Umbilical cord (tissue), 2 donors: ENCODE results near the gene CDK18. TPM values are rescaled to one million over a fixed set of nuclear protein-coding genes. Genes with fewer than 3 reads are reported as not detected.

Experiments
- DNase-seq: peaks from one replicate; pipeline ENCODE4 v3.0.0-alpha.2; 2015; ENCODE audit warnings: low spot score
- total RNA-seq: library from RNA; depleted of rRNA; stranded (reverse); fragments of >200 nt; gene quantifications from one replicate; pipeline ENCODE4 v1.2.3, GENCODE V29; 2014; ENCODE audit warnings: low replicate concordance; ENCODE audit not compliant: insufficient read depth

The CDK18 gene
- total RNA-seq, 1 donor from 2014 or later: 11.6 TPM

DNA sequence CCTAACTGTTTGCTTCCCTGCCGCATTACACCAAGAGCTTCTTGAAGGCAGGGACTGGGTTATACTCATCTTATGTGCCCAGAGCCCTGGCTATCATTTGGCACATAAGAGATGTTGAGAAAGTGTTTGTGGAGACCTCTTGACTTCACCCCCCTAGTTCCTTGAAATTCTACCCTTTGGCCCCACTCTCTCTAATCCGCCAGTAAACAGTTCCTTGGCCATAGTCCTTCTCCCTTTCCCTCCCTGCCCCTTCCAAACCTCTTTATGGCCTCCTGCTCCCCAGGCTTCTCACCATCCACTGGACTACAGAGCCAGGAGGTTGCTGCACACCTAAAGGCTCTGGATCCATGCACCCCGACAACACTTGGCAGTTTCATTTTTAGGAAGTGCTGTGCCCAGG, 1.5 kb upstream of the CDK18 start:
- DNase-seq: no peak

DNA sequence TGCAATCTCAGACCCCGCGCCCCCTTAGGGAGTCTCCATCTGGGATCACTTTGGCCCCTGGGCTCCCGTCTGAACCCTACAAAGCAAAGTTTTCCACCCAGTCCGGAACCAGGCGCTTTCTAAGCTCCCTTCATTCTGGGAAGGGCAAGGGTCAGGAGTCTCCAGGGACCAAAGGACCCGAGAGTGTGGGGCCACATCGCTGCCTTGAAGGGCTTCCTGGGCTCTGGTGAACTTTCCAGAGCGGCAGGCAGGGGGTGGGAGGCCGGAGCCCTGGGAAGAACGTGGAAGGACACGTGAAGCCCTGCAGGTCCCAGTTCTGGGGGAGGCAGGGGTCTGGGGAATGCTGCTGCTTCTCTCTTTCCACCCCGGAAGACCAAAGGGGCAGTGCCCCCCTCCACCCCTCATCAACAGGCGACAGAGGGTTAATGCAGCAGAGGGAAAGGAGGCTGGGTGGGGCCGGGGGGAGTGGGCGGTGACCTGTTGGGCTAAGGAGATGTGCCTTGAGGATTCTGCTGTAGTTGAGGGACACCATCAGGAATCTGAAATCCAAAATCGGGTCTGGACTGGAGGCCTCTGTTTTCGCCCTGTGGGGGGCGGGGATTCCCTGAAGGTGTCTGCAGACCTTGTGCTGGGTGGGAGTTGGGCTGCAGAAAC, 734 bp downstream of the CDK18 start:
- DNase-seq: peak; percentile 48

DNA sequence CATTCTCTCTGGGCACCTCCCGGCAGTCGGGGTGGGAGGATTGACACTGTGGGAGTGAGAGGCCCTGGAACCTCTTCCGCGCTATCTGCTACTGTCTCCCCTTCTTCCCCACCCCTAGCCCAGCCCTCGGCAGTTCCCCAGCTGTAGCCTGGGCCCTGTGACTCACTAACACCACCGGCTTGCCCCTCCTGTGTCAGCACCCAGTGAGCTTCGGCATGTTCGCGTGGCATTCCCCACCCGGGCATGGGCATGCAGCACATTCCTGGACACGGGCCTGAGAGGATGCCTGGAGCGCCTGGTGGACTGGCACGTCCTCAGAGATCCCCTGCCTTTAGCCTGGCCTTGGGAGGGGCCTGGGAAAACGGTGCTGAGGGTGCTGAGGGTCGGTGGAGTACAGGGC, 1.3 kb downstream of the CDK18 start:
- peak; percentile 69 for DNase-seq

- no peak for DNase-seq
Measured at GRCh38 chr1:205506409-205507200, 2.1 kb downstream of the CDK18 start.

DNA sequence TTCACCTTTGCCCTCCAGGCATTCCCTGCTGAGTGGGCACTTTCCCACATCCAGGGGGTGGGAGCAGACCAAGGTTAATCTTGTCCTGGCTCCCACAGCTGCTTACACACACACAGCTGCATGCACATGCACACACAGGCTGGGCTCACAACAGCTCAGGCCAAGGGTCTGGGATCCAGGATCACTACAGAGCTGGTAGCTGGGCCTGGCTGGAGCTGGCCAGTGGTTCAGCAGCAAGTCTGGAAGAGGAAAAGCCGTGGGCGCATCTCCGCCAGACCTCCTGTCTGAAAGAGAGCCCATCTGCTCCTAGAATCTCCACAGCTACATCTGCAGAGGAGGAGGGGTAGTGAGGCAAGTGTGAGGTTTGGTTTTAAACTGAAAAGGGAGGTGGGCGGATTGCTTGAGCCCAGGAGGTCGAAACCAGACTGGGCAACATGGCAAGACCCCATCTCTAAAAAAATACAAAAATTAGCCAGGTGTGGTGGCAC, 3.8 kb downstream of the CDK18 start:
- DNase-seq: no peak

- DNase-seq: no peak
Measured at GRCh38 chr1:205510308-205510950, 6.0 kb downstream of the CDK18 start.

DNA sequence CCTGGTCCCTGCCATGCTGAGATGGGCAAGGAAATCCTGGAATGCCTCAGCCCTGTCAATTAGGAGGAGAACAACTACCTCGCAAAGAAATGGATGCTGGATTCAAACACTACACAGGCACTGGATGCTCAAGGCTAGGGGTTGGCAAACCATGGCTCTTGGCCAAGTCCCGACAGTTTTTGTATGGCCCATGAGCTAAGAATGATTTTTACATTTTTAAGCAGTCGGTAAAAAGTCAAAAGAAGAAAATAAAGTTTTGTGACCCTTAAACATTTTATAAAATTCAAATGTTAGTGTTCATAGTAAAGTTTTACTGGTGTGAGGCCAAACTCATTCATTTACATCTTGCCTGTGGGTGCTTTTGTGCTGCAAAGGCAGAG, 6.5 kb downstream of the CDK18 start:
- no peak for DNase-seq

DNA sequence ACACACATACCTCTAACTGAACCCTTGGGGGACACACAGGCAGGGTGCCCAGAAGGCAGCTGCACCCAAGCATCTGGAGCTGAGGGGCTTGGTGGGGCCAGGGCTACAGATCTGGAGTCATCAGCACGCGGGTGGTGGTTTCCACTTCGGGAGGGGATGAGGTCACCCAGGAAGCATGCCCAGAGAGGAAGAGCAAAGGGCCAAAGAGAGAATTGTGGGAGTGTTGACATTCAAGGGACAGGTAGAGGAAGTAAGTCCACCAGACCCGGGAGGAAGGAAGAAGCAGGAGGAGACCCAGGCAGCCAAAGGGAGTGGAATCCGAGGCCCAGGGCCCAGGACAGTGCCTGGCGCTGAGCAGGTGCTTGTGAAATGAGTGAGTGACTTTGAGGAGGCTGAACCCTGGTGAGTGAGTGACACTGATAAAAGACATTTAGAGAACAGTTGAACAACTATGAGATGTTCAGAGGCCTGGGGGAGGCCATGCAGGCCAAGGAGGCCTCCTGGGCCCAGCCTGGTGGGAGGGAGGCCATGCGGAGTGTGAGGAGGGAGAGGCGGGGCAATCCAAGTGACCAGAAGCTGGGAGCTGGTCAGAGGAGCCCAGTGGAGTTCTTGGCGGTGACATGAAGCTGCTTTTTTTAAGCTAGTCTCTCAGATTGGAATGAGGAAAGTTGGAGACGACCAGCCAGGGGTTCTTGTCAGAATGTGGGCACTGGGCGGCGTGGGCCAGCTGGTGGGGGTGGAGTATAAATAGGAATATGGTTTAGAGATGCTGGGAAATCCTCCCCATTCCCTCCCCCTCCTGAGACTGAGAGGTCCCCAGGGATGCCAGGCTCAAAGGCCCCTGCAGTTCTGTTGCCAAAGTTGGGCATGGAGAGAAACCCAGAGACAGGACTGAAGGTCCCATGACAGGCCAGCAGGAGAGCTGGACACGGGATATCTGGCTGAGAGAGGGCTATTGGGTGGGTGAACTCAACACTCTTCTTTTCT, 7.9 kb downstream of the CDK18 start:
- peak; percentile 50 for DNase-seq

DNA sequence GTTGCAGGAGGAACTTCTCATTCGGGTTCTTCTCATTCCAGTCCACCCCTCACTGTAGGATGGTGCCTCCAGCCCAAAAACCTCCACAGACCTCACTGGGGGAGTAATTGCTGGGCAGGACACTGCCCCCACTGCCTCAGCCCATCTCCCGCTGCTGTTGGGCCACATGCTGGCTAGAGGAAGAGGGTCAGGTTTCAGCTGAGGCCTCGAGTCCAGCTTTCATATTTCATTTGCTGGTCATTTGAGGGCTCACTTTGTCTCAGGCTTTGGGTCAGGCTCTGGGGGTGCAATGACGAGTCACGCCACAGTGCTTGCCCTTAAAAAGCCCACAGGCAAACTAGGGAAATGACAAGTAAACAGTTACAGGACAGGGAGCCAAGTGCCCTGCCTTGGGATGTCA, 9.3 kb downstream of the CDK18 start:
- DNase-seq: no peak

DNA sequence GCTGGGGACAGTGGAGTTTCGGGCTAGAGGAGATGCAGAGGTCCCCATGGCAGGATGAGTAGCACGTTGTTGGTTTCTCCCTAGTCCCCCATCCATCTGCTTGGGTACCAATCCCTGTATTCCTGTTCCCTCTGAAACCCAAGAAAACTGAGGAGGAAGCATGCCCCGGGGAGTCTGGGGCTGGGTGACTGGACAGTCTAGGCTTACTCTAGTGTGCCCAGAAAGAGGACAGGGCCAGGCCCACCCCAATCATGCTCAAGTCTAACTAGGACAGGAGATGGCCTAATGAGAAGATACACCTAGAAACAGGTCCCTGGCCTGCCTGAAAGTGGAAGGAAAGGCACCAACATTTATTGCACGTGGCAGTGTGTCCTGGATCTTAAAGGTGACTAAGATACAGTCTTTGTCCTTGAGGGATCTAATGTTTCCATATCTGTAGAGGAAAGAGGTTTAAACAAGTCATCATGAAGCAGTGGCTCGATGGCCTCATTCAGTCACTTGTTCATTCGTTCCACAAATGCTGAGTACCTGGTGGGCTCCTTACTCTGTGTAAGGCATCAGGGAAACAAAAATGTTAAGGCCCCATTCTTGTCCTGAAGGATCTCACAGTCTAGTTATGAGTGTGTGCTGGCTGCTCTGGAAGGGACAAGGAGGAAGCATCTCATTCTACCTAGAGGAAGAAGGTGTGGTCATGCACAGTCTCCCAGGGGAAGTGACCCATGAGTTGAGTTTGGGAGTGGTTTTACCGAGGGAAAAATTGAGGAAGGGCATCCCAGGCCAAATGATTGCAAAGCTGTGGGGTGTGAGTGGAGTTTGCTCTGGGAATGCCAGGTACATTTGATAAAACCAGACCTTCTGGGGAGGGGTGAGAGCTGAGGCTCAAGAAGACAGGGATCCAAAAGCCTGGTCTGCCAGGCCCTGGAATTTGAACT, 10.0 kb downstream of the CDK18 start:
- no peak for DNase-seq

GRCh38 chr1:205515781-205516253, 11.3 kb downstream of the CDK18 start:
- DNase-seq: peak; percentile 94

- DNase-seq: no peak
Measured at GRCh38 chr1:205516362-205516761, 11.9 kb downstream of the CDK18 start.

GRCh38 chr1:205517288-205517687, 12.8 kb downstream of the CDK18 start:
- no peak for DNase-seq

- no peak for DNase-seq
Measured at GRCh38 chr1:205517763-205518162, 13.3 kb downstream of the CDK18 start.

DNA sequence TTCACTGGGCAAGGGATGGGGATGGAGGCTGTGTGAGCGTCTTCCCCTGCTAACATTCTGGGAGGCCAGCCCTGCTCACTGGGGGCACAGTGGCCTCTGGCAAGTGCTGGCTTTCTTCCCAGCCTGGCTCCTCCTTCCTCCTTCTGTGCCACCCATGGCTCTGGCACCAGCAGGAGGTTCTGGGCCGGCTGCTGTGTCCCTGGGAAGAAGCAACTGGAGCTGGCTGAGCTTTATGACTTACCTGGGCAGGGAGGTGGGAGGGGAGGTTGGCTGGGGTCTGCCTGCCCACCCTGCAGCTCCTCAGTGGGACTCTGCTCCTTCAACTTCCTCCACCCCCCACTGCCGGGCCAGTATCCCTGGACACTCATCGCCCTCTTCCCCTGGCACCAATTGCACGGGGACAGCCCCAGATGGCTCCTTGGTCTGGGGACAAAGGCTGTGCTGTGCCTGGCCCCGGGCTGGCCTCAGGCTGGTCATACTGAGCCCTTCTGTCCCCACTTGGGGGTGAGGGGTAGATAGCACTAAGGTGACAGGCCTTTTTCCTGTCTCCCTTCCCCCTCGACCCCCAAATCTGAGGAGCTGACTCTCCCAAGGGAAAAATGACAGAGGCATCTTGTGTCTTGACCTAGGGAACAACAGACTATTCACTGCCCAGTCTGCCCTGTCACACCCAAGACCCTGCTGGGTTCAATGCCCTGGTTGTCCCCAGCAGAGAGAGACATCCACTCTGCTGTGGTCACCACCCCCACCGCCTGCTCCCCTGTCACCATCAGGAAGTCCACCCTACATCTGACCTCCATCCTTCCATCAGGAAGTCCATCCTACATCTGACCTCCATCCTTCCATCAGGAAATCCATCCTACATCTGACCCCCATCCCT, 14.4 kb downstream of the CDK18 start:
- no peak for DNase-seq

DNA sequence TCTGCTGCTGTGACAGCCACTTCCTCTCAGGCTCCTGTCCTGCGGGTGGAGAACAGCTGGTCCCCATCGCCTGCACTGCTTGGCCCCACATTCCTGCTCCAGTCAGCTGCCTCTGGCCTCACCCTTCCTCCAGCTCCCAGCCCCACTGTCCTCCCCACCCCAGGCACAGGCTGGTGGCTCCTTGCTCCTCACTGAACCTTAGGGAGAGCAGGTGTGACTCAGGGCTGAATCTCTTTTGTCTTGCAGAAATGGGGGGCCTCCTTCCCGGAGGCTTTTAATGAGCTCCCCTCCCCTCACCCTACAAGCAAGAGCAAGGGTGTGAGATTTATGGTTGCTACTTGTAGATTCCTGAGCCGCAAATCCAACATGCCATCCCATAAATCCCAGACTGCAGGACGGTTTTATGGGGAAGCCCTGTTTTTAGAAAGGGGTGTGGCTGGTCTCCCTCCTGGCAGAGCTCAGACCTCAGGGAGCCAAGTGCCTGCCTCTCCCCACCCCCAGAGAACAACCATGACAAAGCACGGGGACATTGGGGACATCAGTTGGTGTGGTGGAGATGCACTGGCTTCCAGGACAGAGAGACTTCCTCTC, 15.2 kb downstream of the CDK18 start:
- peak; percentile 73 for DNase-seq

DNA sequence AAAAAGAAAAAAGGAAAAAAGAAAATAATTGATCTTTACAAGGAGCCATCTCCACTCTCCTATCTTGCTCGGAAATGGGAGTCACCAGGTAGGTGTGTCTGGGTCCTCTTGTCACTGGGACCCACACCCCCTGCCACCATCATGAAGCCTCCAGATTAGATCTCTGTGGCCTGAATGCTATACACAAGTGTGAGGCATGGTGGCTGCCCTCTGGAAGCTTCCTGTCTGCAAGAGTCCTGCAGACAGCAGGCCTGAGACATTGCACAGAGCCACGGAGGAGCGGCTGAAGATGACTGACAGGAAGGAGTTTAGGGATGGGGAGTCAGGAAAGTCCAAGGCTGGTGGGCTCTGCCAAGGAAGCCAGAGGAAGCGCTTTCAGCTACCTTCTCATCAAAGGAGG, 16.2 kb downstream of the CDK18 start:
- DNase-seq: no peak

DNA sequence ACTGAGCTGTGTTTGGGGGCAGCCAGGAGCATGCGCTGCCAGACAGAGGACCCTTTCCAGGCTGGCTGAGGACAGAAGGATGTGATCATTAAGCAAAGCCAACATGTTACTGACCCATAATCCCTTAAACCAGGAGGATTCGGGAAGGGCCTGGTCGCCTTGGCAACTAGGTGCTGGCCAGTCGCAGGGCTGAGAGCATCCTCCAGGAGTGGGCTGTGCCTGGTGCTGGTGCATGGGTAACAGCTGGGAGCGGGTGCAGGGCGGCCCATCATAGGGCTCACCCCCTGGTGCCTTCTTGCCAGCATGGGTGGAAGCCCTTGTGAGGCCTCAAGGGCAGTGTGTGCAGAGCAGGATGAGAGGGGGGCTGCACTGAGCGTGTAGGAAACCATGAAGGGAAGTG, 17.2 kb downstream of the CDK18 start:
- DNase-seq: peak; percentile 55

GRCh38 chr1:205522692-205523091, 18.2 kb downstream of the CDK18 start:
- no peak for DNase-seq
